Measurements from ENCODE around the gene POLK.

- no peak for TF ChIP-seq EZH2 (IDR thresholded peaks at IDR 0.05; ENCODE audit: insufficient read depth, poor library complexity, severe bottlenecking)
- no peak for TF ChIP-seq EZH2phosphoT487 (IDR thresholded peaks at IDR 0.05; ENCODE audit: insufficient read depth, low read depth)
These were observed 13.4 kb upstream of the POLK start for GRCh38 chr5:75498208-75498777.
